DOHH2 (cell line): ENCODE results near the gene GYPA.
"Not testable (repeated sequence)": the region's sequence is repeated elsewhere in the genome, so short reads cannot be mapped to it uniquely, and the experiment has no call there.

Experiments used
- H3F3A ChIP-seq: fragments of 200-600 bp; sonication (generic), shearing (Covaris generic); 2 replicates; pipeline ENCODE4 v1.6.0; 2016; ENCODE audit warnings: antibody characterized with exemption, mild to moderate bottlenecking; ENCODE audit not compliant: control insufficient read depth, insufficient read depth
- H3K27ac ChIP-seq: fragments of 200-600 bp; sonication (generic); 2 replicates; pipeline ENCODE4 v1.5.1; 2014; ENCODE audit warnings: low read depth, mild to moderate bottlenecking, low read length, moderate library complexity
- H3K27me3 ChIP-seq: fragments of 200-600 bp; sonication (generic); 2 replicates; pipeline ENCODE4 v1.6.1; 2014; ENCODE audit warnings: mild to moderate bottlenecking, low read length, mixed read lengths; ENCODE audit not compliant: control insufficient read depth
- H3K36me3 ChIP-seq: fragments of 200-600 bp; sonication (generic); 2 replicates; pipeline ENCODE4 v1.6.1; 2014; ENCODE audit warnings: mild to moderate bottlenecking, low read length, moderate library complexity, mixed read lengths; ENCODE audit not compliant: control insufficient read depth
- H3K4me1 ChIP-seq: fragments of 200-600 bp; sonication (generic); 2 replicates; pipeline ENCODE4 v1.6.1; 2014; ENCODE audit warnings: mild to moderate bottlenecking, low read length, mixed read lengths; ENCODE audit not compliant: control insufficient read depth
- H3K4me2 ChIP-seq: fragments of 200-600 bp; sonication (generic); 2 replicates; pipeline ENCODE4 v1.6.0; 2014; ENCODE audit warnings: mild to moderate bottlenecking, low read length, moderate library complexity
- H3K4me3 ChIP-seq: fragments of 200-600 bp; sonication (generic); 2 replicates; pipeline ENCODE4 v1.5.1; 2014; ENCODE audit warnings: mild to moderate bottlenecking, low read length, mixed read lengths
- H3K79me2 ChIP-seq: fragments of 200-600 bp; sonication (generic); 2 replicates; pipeline ENCODE4 v1.6.1; 2014; ENCODE audit warnings: mild to moderate bottlenecking, low read length, mixed read lengths; ENCODE audit not compliant: control insufficient read depth
- H3K9me2 ChIP-seq: fragments of 200-600 bp; sonication (generic); replicated peaks from 2 replicates; pipeline ENCODE4 v1.6.1; 2014; ENCODE audit warnings: mild to moderate bottlenecking, low read length, mixed read lengths; ENCODE audit not compliant: control insufficient read depth
- H3K9me3 ChIP-seq: fragments of 200-600 bp; sonication (generic); 2 replicates; pipeline ENCODE4 v1.6.1; 2014; ENCODE audit warnings: antibody characterized with exemption, low read length, mixed read lengths; ENCODE audit not compliant: control insufficient read depth, insufficient read depth
- H4K20me1 ChIP-seq: fragments of 200-600 bp; sonication (generic); 2 replicates; pipeline ENCODE4 v1.6.0; 2014; ENCODE audit warnings: low read depth, mild to moderate bottlenecking, antibody characterized with exemption, low read length, moderate library complexity; ENCODE audit not compliant: control insufficient read depth, insufficient read depth

GYPA gene

DNA sequence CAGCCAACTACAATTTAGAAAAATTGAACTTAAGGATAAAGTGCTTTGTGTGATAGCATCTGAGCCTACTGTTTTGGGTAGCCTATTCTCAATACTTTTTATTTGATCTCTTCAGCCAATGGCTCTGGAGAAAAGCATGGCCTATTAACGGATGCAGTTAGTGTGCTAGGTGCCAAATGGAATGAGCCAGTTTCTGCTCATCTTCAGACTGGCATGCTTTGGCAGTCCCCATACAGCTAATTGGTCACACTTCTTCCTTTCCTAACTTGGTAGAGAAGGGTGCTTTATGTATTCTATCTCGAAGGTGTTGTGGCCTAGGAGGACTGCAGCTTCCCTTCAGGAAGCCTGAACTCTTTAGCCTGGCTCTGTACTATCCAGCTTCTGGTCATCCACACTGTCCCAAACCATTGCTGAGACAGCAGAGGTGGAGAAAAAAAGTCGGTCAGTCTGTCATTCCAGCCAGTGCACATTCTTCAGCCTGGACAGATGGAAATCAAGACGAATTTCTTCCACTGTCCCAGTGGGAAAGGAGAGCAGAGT is 11.1 kb downstream of the GYPA start:
- not testable (repeated sequence) for H3K27ac ChIP-seq, H3K4me2 ChIP-seq, H3K4me1 ChIP-seq, H3K9me3 ChIP-seq, H4K20me1 ChIP-seq, H3K79me2 ChIP-seq, H3K27me3 ChIP-seq, H3K36me3 ChIP-seq, H3K9me2 ChIP-seq, H3F3A ChIP-seq, H3K4me3 ChIP-seq

DNA sequence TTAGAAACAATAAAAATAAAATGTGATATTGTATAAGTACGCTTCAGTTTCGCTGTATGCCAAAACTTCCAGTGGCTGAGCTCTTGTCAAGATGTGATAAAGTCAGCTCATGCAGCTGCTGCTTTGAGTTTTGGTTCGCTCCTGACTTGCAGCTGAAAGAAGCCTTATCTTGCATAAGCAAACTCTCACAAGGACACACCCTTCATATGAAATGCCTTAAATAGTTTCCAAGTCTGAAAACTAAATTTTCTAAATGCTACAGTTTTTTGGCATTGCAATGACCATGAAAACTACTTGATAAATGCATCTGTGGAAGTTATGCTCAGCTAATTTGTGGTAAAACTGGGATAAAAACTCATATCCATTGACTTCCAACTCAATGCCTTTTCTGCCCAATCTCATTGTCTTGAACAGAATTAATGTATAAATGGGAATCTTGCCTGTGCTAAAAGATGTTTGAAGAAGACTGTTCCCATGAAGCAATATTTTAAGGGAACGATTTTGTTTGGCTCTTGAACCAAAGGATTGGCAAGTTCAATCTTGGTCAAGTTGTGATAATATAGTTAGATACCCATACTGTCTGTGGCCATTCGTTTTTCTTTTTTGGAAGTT is 11.7 kb downstream of the GYPA start:
- not testable (repeated sequence) for H4K20me1 ChIP-seq, H3K36me3 ChIP-seq, H3K9me2 ChIP-seq, H3K27me3 ChIP-seq, H3K9me3 ChIP-seq, H3K27ac ChIP-seq, H3K4me1 ChIP-seq, H3F3A ChIP-seq, H3K4me3 ChIP-seq, H3K4me2 ChIP-seq, H3K79me2 ChIP-seq

DNA sequence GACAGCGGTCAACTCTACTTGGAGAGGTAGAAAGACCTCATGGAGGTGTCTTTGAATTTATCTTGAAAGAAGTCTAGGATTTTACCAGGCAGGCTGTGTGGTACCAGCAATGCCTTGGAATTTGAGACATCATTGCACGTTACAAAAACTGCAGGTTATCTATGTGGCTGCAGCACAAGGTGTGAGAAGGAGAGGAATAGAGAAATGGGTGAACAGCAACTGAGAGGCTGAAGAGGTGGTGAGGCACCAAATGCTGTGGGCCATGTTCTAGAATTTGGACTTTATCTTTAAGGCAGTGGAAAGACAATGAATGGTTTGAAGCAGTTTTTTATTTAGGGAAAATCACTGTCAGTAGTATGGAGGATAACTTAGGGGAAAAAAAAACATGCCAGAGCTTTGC is 15.4 kb downstream of the GYPA start:
- H3K27me3 ChIP-seq, H3K9me3 ChIP-seq, H3F3A ChIP-seq: not testable (repeated sequence)

DNA sequence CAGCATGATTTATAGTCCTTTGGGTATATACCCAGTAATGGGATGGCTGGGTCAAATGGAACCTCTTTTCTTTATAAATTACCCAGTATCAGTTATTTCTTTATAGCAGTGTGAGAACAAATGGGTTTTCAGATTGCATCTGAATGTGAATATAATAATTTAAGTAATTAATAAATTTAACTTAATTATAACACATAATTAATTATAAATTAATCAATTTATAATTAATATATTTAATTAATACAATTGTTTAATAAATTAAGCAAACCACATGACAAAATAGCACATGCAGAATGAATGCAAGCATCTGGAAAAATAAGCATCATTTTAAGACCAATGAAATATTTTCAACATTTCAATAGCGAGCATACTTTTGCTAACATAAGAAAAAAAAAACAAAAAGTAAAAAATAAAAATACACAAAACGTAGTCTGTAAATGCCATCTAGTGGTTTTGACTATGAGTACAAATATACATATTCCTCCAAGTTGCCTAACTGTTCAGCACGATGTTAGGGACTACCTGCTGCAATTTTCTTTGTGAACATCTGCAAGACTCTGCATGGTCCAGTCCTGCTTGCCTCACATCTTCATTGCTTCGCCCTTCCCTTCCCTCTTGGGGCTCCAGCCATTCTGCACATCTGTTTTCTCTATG is 16.4 kb downstream of the GYPA start:
- H3K79me2 ChIP-seq, H3K9me2 ChIP-seq, H3K4me1 ChIP-seq, H3K27me3 ChIP-seq, H3K27ac ChIP-seq, H3K9me3 ChIP-seq, H3F3A ChIP-seq, H3K36me3 ChIP-seq, H3K4me2 ChIP-seq, H3K4me3 ChIP-seq, H4K20me1 ChIP-seq: not testable (repeated sequence)

More for the DNA sequence above, 15.4 kb downstream of the GYPA start:
- H4K20me1 ChIP-seq, H3K9me2 ChIP-seq, H3K4me3 ChIP-seq, H3K4me2 ChIP-seq, H3K36me3 ChIP-seq, H3K27ac ChIP-seq, H3K4me1 ChIP-seq, H3K79me2 ChIP-seq: not testable (repeated sequence)

DNA sequence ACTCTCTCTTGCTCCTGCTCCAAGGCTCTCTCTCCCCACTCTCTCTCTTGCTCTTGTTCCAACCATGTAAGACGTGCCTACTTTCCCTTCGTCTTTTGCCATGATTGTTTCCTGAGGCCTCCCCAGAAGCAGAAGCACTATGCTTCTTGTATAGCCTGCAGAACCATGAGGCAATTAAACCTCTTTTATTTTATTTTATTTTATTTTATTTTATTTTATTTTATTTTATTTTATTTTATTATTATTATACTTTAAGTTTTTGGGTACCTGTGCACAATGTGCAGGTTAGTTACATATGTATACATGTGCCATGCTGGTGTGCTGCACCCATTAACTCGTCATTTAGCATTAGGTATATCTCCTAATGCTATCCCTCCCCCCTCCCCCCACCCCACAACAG is 17.2 kb downstream of the GYPA start:
- H3K4me3 ChIP-seq, H3K27me3 ChIP-seq, H3F3A ChIP-seq, H4K20me1 ChIP-seq, H3K4me2 ChIP-seq, H3K9me3 ChIP-seq, H3K9me2 ChIP-seq, H3K4me1 ChIP-seq, H3K36me3 ChIP-seq, H3K27ac ChIP-seq, H3K79me2 ChIP-seq: not testable (repeated sequence)

DNA sequence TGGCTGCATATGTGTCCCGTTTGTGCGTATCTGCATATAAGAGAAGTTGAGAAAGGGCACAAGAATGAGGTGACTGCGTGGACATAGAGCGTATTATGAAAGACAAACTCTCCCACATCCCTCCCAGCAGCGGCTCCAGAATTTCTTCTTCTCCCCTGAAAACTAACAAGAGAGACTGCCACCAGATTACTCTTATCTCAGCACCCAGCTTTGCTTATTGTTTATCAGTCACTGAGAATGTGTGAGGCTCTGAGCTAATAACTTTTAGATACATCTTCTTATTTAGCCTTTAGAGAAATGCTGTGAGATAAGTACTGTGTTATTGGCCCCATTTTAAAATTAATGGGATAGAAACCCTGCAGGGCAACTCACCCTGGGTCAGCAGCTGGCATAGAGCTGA is 20.8 kb downstream of the GYPA start:
- not testable (repeated sequence) for H3K9me3 ChIP-seq, H3K36me3 ChIP-seq, H3K4me3 ChIP-seq

More for the DNA sequence above, 20.8 kb downstream of the GYPA start:
- not testable (repeated sequence) for H3K27me3 ChIP-seq, H3K4me2 ChIP-seq, H3K27ac ChIP-seq, H3K4me1 ChIP-seq, H3K9me2 ChIP-seq, H3K79me2 ChIP-seq, H4K20me1 ChIP-seq, H3F3A ChIP-seq
